Measurements from ENCODE around the gene CNR1. TPM values are rescaled to one million over a fixed set of nuclear protein-coding genes. Genes with fewer than 3 reads are reported as not detected.

Gene CNR1
- total and polyA plus RNA-seq, 2 donors (not counting 3 experiments of a cell fraction or from before 2014, with no cell fraction given) = 0.06 TPM; not detected in 1

- dilution Hi-C loops (cut with MboI; ENCODE audit: extremely low pct_ligation_motif_present, low sequenced_read_pairs) = no loop called here
- no peaks in the 10 kb centered on the region for H4K20me1 ChIP-seq (replicated peaks; ENCODE audit: control insufficient read depth, extremely low read depth, insufficient read depth, low read length)
- H2AFZ ChIP-seq (ENCODE audit: low read depth, low read length) = no peak overlapping the region
- FAIRE-seq (no peak), DNase-seq (ENCODE audit: low read depth, low spot score) (no peak)
- intact Hi-C loops (cut with micrococcal nuclease) = no loop called here
- H3K4me3 ChIP-seq (replicated peaks in 1 of 3; ENCODE audit: insufficient read depth in 1 of 3, low read depth in 1 of 3, low read length in 3 of 3) = no peak overlapping the region
- no peaks in the 10 kb centered on the region for H3K36me3 ChIP-seq (ENCODE audit: control insufficient read depth in 2 of 2, extremely low read depth in 1 of 2, insufficient read depth in 2 of 2, low read length in 2 of 2)
- no peaks in the 10 kb centered on the region for H3K27me3 ChIP-seq (ENCODE audit: control insufficient read depth in 2 of 2, insufficient read depth in 2 of 2, low read length in 2 of 2)
- H3K9me3 ChIP-seq (replicated peaks; ENCODE audit: control insufficient read depth, insufficient read depth, low read length) = no peaks in the 10 kb centered on the region
- ChIA-PET POLR2A (no interaction called here), CTCF (no interaction called here)
- H3K4me2 ChIP-seq (ENCODE audit: insufficient read depth, low read length) = no peak overlapping the region
- no TSS peak for BruUV-seq (replicated peaks)
- no peak overlapping the region for H3K9ac ChIP-seq (replicated peaks; ENCODE audit: extremely low read depth, insufficient read depth, low read length)
- H3K27ac ChIP-seq (ENCODE audit: insufficient read depth, low read depth, low read length) = no peak overlapping the region
- H3K9me1 ChIP-seq (replicated peaks; ENCODE audit: control insufficient read depth, extremely low read depth, insufficient read depth, low read length) = no peaks in the 10 kb centered on the region
- no peaks in the 10 kb centered on the region for H3K79me2 ChIP-seq (ENCODE audit: control insufficient read depth, insufficient read depth, low read length)
- no peaks in the 10 kb centered on the region for H3K4me1 ChIP-seq (ENCODE audit: control insufficient read depth, extremely low read depth, insufficient read depth, low read length)
- TF ChIP-seq POLR2AphosphoS5 (IDR thresholded peaks at IDR 0.05; ENCODE audit: insufficient read depth, low read depth, low read length) (no peak), MAX (IDR thresholded peaks at IDR 0.05; ENCODE audit: insufficient read depth, insufficient read length) (no peak), MYC (IDR thresholded peaks at IDR 0.05; ENCODE audit: low read depth, low read length) (no peak), EZH2 (IDR thresholded peaks at IDR 0.05; ENCODE audit: borderline replicate concordance, low read depth, low read length, severe bottlenecking) (no peak), FOS (IDR thresholded peaks at IDR 0.05; ENCODE audit: borderline replicate concordance, insufficient read depth, low read length) (no peak), CTCF (IDR thresholded peaks at IDR 0.05; ENCODE audit: extremely low read depth in 1 of 2, insufficient read depth in 1 of 2, low read depth in 1 of 2, low read length in 2 of 2) (no peak), JUN (IDR thresholded peaks at IDR 0.05; ENCODE audit: borderline replicate concordance, insufficient read depth, insufficient read length, low read depth) (no peak), POLR2A (IDR thresholded peaks at IDR 0.05; ENCODE audit: low read depth, low read length) (no peak), GATA2 (IDR thresholded peaks at IDR 0.05; ENCODE audit: insufficient read depth, insufficient read length, low read depth, low read length) (no peak)
Observed at GRCh38 chr6:88145298-88145963, 20.7 kb downstream of the CNR1 start.
